LoVo (cell line): ENCODE measurements around the gene ZNF398.

Experiments
- DNase-seq: peaks from one replicate; pipeline ENCODE4 v3.0.0-alpha.2; 2016; ENCODE audit warnings: low spot score

The ZNF398 gene

DNA sequence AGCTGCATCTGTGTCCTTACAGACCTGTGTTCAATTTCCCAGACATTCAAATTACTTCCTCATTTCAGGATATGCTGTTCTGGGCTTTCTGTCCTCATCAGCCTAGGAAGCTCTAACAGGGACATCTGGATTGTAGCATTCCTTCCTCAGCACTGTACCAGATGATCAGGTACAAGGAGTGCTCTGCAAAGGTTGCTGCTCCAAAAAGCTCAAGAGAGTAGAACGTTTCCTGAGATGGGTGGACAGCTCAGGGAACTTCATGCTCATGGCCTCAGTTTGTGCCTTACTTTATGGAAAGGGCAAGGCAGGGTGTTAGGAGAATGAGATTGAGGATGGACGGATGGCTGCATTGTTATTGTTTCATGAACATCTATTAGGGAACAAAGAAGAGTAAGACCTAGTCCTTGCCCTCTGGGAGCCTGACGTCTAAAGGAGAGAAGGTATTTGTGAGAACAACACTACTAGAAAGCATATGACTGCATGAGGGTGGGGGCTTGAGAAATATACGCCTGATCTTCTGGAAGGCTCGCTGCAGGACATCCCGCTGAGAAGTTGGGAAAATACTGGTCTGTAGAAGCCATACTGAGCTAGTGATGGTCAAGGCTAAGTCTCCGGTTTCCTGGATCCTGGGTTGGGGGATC lies 81.7 kb downstream of the ZNF398 start:
- no peak for DNase-seq

- peak; percentile 18 for DNase-seq
These were observed 82.3 kb downstream of the ZNF398 start for GRCh38 chr7:149229526-149229925.

GRCh38 chr7:149232362-149232761 lies 85.1 kb downstream of the ZNF398 start:
- DNase-seq: no peak
